ENCODE results near the gene PBX4.

GRCh38 chr19:19523177-19523576, 95.3 kb downstream of the PBX4 start:
- TF ChIP-seq, protein P1, sequence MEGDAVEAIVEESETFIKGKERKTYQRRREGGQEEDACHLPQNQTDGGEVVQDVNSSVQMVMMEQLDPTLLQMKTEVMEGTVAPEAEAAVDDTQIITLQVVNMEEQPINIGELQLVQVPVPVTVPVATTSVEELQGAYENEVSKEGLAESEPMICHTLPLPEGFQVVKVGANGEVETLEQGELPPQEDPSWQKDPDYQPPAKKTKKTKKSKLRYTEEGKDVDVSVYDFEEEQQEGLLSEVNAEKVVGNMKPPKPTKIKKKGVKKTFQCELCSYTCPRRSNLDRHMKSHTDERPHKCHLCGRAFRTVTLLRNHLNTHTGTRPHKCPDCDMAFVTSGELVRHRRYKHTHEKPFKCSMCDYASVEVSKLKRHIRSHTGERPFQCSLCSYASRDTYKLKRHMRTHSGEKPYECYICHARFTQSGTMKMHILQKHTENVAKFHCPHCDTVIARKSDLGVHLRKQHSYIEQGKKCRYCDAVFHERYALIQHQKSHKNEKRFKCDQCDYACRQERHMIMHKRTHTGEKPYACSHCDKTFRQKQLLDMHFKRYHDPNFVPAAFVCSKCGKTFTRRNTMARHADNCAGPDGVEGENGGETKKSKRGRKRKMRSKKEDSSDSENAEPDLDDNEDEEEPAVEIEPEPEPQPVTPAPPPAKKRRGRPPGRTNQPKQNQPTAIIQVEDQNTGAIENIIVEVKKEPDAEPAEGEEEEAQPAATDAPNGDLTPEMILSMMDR (IDR thresholded peaks at IDR 0.05): no peak
- TF ChIP-seq POLR2A (IDR thresholded peaks at IDR 0.05): no peak

Data from uterus (tissue), 2 donors.